Activated CD4-positive, CD25-positive, alpha-beta regulatory T cell treated with anti-CD3 and anti-CD28 coated beads, Interleukin-2, amount 50 U/mL, for 16 hours (primary cell): Measurements from ENCODE around the gene ROBO4.

Experiments
- DNase-seq: peaks from one replicate; pipeline ENCODE4 v3.0.0-alpha.2; 2020; ENCODE audit warnings: low read depth, low spot score

ROBO4 gene

GRCh38 chr11:124874571-124875255 is 23.0 kb downstream of the ROBO4 start:
- DNase-seq = no peak

DNA sequence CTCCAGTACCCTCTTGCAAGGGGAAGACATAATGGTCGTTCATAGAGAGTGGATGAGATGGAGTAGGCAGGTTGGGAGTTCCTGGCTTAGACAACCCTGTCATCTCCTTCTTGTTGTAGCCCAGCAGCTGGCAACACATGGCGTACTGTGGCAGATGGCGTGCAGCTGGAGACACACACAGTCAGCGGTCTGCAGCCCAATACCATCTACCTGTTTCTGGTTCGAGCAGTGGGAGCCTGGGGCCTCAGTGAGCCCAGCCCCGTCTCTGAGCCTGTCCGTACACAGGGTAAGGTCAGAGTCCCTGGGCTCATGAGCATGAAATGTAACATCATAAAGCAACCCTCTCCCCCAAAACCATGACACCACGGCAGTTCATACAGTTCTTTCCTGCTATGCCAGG is 23.7 kb downstream of the ROBO4 start:
- DNase-seq = no peak

- no peak for DNase-seq
Observed at GRCh38 chr11:124872741-124873140, 24.9 kb downstream of the ROBO4 start.

DNA sequence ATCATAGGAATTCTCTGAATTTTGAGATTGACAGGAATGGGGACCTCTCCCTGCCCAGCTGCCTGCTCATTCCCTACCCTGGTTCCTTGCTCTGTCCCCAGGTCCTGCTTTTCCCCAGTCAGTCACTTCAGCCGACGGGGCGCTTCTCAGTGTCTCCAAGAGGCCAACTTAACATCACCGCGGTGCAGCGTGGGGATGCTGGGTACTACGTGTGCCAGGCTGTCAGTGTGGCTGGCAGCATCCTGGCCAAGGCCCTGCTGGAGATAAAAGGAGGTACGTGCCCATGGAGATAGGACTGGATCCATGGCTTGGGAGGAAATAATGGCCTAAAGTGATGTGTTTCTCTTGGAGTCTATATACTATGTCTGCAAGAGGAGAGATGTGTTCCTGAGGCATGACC is 25.4 kb downstream of the ROBO4 start:
- no peak for DNase-seq

DNA sequence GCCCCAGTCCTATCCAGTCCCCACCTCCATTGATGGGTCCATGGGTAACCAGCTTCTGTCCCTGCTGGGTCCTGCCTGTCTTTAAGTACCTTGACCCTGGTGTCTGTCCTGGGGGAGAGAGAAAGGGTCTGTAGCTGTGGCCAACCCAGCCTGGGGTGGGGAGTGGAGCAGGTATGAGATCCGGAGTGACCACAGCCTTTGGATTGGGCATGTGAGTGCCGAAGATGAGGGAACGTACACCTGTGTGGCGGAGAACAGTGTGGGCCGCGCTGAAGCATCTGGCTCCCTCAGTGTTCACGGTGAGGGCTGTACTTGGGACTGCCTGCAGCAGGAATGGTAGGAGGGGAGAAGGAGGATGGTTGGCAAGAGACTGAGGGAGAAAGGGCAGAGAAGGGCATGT is 27.2 kb downstream of the ROBO4 start:
- no peak for DNase-seq

DNA sequence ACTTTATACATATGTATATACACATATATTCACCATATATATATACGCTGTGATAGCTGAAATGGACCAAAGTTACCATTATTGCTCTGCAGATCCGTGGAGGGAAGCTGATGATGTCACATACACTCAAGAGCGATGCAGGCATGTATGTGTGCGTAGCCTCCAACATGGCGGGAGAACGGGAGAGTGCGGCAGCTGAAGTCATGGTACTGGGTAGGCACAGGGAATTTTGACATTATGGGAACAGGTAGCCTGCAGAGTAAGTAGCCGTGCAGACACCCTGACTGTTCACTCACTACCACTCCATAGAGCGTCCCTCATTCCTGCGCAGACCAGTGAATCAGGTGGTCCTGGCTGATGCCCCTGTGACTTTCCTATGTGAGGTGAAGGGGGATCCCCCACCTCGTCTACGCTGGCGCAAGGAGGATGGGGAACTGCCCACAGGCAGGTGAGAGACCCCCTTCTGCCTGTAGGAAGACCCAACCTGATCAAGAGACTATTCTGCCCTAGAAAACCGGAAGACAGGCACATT is 27.7 kb downstream of the ROBO4 start:
- DNase-seq = no peak

GRCh38 chr11:124869331-124869730 is 28.3 kb downstream of the ROBO4 start:
- no peak for DNase-seq

DNA sequence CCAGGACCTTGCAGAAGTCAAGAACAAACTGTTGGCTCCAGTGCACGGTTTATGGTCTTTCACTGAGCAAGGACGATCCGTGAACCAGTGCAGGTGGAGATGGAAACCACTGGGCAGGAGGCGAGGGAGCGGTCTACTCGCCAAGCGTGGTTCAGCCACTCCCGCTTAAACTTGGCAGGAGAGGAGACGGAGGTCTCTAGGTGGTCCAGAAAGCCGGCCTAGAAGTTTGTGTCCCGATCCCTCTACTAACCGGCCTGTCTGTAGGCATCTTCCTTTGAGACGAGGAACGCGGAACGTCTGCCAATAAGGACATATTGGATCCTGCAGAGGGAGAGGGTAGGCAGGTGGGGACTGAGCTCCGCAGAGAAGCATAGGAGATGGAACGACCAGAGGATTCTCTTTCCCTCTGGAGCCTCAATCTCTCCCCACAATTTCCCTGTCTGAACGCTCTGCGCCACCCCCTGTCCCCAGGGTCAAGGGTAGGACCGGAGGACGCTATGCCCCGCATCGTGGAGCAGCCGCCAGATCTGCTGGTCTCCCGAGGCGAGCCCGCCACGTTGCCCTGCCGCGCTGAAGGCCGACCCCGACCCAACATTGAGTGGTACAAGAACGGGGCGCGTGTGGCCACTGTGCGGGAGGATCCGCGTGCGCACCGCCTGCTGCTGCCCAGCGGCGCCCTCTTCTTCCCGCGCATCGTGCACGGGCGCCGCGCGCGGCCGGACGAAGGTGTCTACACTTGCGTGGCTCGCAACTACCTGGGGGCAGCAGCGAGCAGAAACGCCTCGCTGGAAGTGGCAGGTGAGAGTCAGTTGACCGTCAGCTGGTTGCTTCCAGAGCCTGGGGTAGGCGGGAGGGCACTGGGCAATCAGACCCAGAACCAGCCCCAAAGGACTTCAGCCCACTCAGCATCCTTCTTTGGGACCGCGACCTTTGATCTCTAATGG is 29.1 kb downstream of the ROBO4 start:
- no peak for DNase-seq

DNA sequence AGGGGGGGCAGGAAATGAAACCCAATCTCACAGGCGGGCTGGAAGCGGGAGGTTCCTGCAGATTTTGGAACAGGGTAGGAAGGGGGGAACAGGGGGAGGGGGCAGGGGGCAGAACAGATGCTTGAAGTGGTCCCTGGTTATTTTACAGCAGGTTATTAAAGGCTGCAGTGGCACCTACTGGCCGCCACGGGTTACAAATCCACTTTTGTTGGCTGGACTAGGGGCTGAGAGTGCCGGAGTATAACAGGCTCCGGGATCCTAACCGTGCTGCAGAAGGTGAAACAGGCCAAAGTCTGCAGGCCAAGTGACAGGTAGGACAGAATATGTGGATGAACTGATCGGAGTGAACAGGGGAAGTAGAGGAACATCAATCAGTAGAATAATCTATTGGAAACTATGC is 30.0 kb downstream of the ROBO4 start:
- no peak for DNase-seq

GRCh38 chr11:124865902-124866851 is 31.5 kb downstream of the ROBO4 start:
- no peak for DNase-seq

- DNase-seq = no peak
Observed at GRCh38 chr11:124865181-124865901, 32.3 kb downstream of the ROBO4 start, which contains the start of gene ROBO3. Gene ROBO3 (plus strand): TSS chr11:124865432. CDS start chr11:124865578, 146 bp downstream.

DNA sequence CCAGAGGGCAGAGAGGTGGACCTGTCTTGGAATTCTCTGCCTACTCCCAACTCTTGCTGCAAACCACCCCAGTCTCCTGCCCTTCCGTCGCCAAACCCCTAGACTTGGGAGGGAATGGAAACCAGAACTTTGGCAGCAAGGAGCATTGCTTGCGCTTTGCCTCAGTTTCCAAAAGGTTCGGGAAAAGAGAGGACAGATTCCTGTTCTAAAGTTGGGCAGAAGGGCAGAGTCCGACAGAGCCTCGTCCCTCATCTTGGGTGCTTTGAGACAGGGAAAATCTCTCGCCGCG is 32.8 kb downstream of the ROBO4 start:
- DNase-seq = no peak

GRCh38 chr11:124864176-124864891 is 33.3 kb downstream of the ROBO4 start:
- no peak for DNase-seq

GRCh38 chr11:124863826-124864165 is 33.9 kb downstream of the ROBO4 start:
- no peak for DNase-seq

DNA sequence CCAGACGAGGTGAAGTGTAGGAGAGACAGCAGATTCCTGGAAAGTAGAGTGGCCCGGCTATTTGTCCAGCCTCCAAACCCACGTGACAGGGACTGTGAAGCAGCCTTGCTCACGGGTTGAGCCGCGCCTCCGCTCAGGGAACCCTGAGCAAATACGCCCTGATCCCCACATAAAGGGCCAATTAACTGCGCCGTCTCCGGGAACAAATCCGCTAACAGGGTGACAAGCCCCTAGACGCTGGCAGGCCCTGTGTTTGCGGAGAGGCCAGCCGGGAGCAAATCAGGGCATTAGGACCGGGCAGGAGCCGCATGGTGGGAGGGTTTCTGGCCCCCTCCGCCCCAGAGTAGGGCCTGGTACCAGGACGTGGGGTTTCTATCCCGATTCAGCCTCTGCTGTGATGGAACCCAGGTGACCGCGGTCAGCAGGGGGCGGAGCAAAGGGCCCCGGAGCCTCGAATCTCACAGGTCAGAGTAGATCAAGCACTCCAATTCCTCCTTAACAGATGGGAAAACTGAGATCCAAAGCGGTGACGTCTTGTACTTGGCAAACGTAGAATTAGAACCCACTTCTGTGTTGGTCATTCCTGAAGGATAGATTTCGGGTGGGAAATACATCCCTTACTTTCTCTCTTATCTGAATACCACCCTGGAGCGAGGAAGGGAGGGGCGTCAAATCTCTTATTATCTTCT is 34.4 kb downstream of the ROBO4 start:
- no peak for DNase-seq

GRCh38 chr11:124861670-124862069 is 36.0 kb downstream of the ROBO4 start:
- DNase-seq = no peak

- no peak for DNase-seq
Observed at GRCh38 chr11:124859171-124859570, 38.5 kb downstream of the ROBO4 start.

DNA sequence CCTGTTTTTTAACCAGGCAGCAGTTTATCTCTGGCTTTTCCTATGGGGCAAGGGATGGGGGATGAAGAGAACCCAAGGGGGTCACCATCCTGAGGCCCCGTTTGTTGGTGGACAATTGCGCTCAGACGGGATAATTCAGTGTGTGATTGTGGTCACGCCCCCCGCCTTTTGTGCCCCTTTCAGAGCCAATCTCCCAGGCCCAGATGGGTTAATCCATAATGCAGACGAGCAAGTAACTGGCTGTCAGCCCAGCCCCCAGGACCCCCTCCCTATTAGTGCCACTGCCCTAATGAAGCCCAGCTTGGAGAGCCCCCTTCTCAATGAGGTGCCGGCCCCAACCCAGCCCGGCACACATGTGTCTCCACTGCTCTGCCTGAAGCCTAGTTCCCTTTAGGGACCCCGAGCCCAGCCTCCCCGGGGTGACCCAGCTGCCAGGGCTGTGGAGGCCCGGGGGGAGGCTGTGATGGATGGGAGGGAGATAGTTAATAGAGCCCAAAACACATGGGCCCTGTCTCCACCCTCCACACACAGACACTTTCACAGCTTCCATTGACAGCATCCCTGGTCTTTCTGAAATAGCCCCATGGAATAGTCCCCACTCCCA is 51.5 kb downstream of the ROBO4 start:
- DNase-seq = no peak

DNA sequence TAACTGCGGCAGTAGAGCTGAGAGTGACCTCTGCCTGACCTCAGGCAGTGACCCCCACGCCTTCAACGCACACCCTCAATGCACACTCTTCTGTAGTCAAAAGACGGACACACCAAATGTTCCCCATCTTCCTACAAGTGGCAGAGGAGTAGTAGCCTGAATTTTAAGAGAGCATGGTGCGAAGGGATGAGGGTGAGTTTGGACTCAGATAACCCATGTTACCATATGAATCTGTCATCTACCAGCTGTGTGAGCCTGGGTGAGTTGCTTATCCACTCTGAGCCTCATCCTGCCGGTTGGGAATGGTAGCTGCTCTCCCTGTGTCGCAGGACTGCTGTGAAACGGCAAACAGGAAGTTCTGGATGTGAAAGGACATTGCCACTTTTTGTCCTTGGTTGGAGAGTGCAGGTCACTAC is 53.0 kb downstream of the ROBO4 start:
- DNase-seq = no peak

- no peak for DNase-seq
Observed at GRCh38 chr11:124843616-124843910, 54.1 kb downstream of the ROBO4 start.
